HG03520 (cell line): ENCODE data around the gene JMJD7.
"Not testable (repeated sequence)": the region's sequence is repeated elsewhere in the genome, so short reads cannot be mapped to it uniquely, and the experiment has no call there.

Source experiments
- ATAC-seq: cut with Tn5 transposase; IDR thresholded peaks from one replicate; pipeline ENCODE4 v1.9.1; 2021; ENCODE audit warnings: mild to moderate bottlenecking, moderate library complexity; ENCODE audit not compliant: unreplicated experiment

The JMJD7 gene

GRCh38 chr15:41821831-41822230 lies 6.1 kb upstream of the JMJD7 start:
- ATAC-seq: no peak

DNA sequence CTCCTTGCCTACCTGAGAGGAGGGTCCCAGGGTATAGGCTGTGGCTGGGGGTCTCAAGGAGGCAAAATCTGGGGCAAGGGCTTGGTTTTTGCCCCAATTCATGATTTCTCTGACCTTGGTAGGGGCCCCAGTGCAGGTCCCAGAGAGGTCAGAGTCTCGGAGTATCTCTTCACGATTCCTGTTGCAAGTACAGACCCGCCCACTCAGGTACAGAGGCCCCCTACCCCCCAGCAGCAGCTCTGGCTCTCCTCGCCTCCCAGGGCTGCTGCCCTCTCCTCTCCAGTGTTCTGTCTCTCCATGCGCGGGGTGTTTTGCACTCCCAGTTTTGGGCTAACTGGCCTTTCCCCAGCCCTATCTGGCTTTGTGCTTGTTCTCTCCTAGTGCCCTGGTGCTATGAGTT lies 5.4 kb upstream of the JMJD7 start:
- no peak for ATAC-seq

DNA sequence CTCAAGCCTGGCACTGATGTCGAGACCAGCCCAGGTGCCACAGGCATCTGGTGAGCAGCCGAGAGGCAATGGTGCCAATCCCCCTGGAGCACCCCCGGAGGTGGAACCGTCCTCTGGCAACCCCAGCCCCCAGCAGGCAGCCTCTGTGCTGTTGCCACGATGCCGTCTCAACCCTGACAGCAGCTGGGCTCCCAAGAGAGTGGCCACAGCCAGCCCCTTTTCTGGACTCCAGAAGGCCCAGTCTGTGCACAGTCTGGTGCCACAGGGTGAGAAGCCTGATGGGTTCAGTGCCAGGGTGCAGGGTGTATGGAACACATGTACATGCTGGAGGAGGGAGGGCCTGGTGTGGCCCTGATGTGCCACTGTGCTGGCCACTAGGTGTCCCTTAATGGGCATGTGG lies 4.9 kb upstream of the JMJD7 start:
- ATAC-seq: no peak

- ATAC-seq: no peak
Measured at GRCh38 chr15:41823502-41823901, 4.4 kb upstream of the JMJD7 start.

- no peak for ATAC-seq
Measured at GRCh38 chr15:41824062-41824745, 3.7 kb upstream of the JMJD7 start.

DNA sequence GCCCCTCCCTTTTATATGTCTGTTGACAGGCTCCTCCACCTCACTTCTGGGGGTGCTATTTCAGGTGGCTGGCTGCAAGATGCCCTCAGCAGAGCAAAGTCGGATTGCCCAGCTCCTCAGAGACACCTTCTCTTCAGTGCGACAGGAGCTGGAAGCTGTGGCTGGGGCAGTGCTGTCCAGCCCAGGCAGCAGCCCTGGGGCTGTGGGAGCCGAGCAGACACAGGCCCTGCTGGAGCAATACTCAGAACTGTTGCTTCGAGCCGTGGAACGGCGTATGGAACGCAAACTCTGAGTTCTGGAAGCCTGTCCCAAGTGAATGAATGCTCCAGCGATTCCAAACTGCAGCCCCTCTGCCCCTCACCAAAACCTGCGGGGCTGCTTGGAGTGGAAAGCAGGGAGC lies 2.7 kb upstream of the JMJD7 start:
- no peak for ATAC-seq

DNA sequence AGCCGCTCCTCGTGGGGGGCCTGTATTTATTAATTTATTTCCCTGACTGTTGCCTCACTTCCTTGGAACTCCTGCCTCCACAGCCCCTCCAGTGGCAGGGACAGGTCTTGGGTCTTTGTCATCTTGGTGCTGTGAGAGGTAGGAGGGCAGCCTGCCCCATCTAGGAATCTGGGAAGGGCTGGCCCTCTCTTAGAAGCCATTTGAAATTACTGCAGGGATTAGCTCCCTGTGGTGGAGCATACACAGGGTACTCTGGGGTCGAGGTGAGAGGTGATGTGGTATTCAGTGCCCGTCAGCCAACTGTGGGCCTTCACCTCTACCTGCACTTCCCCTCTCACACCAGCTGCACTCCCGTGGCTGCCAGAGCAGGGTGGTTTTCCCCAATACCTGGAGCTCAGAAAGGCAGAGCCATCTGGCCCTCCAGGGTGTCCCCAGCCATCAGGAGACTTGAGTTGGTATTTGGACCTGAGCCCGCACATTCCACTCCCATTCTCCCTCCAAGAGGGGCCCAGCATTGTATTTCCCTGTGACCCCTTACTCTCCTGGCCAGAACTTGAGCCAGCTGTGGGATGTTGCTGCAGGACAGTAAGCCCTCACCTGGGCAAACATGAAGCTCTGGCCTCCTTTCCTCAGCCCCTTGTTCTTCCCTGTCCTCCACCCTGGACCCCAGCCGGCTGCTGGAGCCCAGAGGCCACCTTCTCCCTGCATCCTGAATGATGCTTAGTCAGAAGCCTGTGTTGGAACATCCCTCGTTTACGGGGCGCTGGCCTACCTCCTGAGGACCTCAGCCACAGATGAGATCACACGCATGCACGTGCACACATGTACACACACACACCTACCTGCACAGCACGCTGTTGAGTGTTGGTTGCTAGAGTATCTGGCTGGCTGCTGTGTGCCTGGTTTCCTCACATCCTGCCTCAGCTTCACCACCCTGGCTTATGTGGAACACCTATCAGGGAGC lies 2.0 kb upstream of the JMJD7 start:
- no peak for ATAC-seq

- no peak for ATAC-seq
Measured at GRCh38 chr15:41827290-41827879, 507 bp upstream of the JMJD7 start.

DNA sequence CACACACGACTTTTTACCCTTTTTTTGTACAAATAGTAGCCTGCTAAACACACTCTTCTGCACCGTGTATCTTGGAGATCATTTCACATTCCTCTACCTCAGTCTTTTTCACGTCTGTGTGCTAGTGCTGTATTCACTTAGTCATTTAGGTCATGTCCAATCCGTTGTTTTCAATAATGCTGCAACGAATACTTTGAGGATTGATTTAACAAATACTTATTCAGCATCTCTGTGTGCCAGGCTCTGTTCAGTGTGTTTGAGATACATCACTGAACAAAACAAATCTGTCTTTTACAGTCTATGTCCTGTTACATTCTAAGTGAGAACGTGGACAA lies 882 bp downstream of the JMJD7 start:
- no peak for ATAC-seq

DNA sequence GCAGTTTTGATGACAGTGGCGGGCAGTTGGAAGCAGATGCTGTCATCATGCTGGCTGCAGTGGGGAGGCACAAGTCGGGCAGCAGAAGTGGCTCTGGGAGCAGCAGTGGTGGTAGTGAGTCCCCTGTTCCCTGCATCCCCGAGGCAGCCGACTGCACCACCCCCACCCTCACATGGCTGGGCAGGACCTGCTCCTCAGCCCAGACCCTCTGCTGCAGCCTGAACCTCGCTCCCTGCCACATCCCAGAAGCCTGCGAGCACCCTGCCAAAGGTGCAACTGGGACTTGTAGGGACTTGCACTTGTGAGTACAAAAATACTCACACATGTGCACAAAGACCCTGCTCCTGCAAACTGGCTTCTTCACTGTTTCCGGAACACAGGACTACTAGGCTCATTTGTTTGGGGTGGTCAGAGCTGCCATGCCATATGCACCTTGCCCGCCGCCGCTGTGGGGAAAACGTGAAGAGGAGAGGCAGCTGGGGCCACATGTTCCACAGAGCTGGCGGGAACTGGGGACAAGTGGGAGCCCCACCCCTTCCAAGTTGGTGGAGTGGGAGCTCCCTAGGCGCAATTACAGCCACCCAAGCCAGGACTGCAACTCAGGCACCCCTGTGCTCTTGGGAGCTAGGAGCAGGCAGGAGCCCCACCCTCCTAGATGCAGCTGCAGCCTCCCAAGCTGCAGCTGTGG lies 2.2 kb downstream of the JMJD7 start:
- ATAC-seq: no peak

- ATAC-seq: not testable (repeated sequence)
Measured at GRCh38 chr15:41831291-41831690, 3.4 kb downstream of the JMJD7 start.

- ATAC-seq: no peak
Measured at GRCh38 chr15:41832208-41832607, 4.3 kb downstream of the JMJD7 start.

- no peak for ATAC-seq
Measured at GRCh38 chr15:41832875-41833274, 5.0 kb downstream of the JMJD7 start.

DNA sequence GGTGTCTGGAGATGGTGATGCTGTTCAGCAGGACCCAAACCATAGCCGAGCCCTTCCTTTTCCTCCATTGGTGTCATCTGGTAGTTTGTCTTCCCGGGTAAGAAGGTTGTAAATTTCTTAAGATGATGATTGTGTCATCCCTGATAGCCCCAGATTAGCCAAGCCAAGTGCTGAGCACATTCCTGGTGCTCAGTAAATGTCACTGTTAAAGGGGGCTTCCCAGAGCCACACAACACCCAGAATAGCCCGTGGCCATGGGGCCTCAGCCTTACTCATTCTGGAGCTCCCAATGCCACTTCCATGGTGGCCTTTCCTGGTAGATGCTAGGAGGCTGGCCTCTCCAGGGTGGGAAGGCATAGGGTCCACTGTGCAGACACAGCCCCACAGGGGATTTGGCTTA lies 6.2 kb downstream of the JMJD7 start:
- no peak for ATAC-seq

DNA sequence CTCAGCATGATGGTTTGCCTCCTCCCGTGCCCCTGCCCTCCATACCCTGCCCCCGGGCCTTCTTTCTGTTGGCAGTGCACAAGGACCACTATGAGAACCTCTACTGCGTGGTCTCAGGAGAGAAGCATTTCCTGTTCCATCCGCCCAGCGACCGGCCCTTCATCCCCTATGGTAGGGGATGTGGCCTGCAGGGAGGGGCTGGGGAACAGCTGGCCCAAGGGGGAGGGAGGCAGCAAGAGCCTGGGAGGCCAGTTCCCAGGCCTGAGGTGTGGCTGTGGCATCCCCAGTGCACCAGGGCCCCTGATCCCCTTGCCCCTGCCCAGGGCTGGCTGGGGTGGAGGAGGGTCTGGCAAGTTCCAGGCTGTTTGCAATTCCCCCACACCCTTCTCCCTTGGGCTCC lies 8.2 kb downstream of the JMJD7 start:
- ATAC-seq: no peak

- no peak for ATAC-seq
Measured at GRCh38 chr15:41836713-41837454, 9.0 kb downstream of the JMJD7 start.

GRCh38 chr15:41838400-41838897 lies 10.6 kb downstream of the JMJD7 start, which contains the start of gene PLA2G4B:
PLA2G4B (plus strand) TSS chr15:41838847; CDS start chr15:41838914, 67 bp downstream.
- no peak for ATAC-seq

DNA sequence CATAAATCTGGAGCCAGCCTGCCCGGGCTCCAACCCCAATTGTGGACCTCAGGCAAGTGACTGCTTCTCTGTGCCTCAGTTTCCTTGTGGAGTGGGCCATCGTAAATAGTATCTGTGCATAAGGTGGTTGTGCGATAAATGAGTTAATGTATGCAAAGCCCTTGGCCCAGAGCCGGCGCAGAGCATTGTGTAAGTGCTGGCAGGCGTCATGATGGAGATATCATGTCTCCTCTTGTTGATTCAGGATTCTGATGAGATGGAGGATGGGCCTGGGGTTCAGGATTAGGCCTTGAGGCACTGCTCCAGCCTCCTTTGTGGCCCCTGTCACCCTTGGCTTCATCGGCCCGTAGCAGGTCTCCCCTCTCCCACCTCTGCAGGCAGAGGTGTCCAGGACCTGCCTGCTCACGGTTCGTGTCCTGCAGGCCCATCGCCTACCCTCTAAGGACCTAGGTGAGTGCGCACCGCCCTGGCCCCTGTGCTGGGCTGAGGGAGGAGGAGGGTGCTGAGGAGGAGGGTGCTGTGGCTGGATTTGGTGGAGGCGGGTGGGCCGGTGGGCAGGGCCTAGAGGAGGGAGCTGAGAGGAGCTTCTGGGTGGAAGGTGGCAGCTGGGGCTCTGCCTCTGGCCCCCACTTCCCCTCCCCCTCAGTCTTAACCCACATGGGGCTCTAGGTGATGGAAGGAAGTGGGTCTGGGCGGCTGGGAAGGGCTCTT lies 12.0 kb downstream of the JMJD7 start:
- ATAC-seq: no peak

DNA sequence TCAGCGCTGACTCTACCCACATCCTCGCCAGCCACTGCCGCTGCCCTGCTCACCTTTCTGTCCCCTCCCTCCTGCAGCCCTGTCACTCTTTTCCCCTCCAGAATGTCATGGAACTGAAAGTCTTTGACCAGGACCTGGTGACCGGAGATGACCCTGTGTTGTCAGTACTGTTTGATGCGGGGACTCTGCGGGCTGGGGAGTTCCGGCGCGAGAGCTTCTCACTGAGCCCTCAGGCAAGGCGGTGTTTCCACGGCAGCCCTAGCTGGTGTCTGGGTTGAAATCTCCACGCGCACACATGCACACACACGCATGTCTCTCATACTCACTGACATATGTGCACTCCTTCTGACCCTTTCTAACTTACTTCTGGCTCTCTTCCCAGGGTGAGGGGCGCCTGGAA lies 12.8 kb downstream of the JMJD7 start:
- ATAC-seq: no peak

DNA sequence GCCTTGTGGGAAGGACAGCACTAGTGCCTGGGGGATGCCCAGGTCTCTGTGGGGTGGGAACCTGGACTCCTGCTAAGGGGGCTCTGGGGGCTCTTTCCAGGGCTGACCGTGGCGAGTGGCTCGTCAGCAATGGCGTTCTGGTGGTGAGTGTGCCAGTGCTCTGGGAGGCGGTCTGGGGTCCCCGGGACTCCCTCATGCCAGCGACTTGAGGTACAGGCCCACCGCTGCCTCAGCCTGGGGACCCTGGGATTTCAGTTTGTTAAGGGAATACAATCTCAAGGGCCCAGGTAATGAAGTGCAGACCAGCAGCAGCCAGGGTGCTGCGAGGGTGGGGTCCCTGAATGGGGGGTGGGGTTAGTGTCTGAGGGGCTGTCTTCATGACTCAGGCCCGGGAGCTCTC lies 13.2 kb downstream of the JMJD7 start:
- ATAC-seq: no peak
